RKO (cell line): ENCODE measurements around the gene RAB40A.
A peak's percentile ranks its signal among the peaks of the same experiment; 100 is the strongest.
"Not testable (repeated sequence)": the region's sequence is repeated elsewhere in the genome, so short reads cannot be mapped to it uniquely, and the experiment has no call there.

Experiments used
- DNase-seq: peaks from one replicate; pipeline ENCODE4 v3.0.0-alpha.2; 2016; ENCODE audit warnings: low spot score

RAB40A gene

GRCh38 chrX:103523605-103524004 is 4.3 kb upstream of the RAB40A start:
- no peak for DNase-seq

GRCh38 chrX:103520386-103520785 is 1.1 kb upstream of the RAB40A start:
- peak; percentile 34 for DNase-seq

- DNase-seq, result no peak
Measured at GRCh38 chrX:103518571-103518970, 718 bp downstream of the RAB40A start.

GRCh38 chrX:103517246-103517645 is 2.0 kb downstream of the RAB40A start:
- no peak for DNase-seq

- DNase-seq, result no peak
Measured at GRCh38 chrX:103513476-103514108, 5.7 kb downstream of the RAB40A start.

- DNase-seq, result no peak
Measured at GRCh38 chrX:103513067-103513466, 6.2 kb downstream of the RAB40A start.

- no peak for DNase-seq
Measured at GRCh38 chrX:103510031-103510430, 9.3 kb downstream of the RAB40A start.

GRCh38 chrX:103503853-103504207 is 15.5 kb downstream of the RAB40A start:
- DNase-seq, result no peak

- no peak for DNase-seq
Measured at GRCh38 chrX:103503163-103503852, 16.0 kb downstream of the RAB40A start.

GRCh38 chrX:103498786-103499185 is 20.5 kb downstream of the RAB40A start:
- DNase-seq, result no peak

GRCh38 chrX:103495786-103496185 is 23.5 kb downstream of the RAB40A start:
- DNase-seq, result no peak

GRCh38 chrX:103493578-103493977 is 25.7 kb downstream of the RAB40A start:
- not testable (repeated sequence) for DNase-seq

GRCh38 chrX:103489733-103490132 is 29.6 kb downstream of the RAB40A start:
- peak; percentile 27 for DNase-seq

- no peak for DNase-seq
Measured at GRCh38 chrX:103488794-103489193, 30.5 kb downstream of the RAB40A start.

GRCh38 chrX:103488332-103488731 is 31.0 kb downstream of the RAB40A start:
- DNase-seq, result peak; percentile 45

- no peak for DNase-seq
Measured at GRCh38 chrX:103483720-103484119, 35.6 kb downstream of the RAB40A start.

GRCh38 chrX:103480526-103480925 is 38.8 kb downstream of the RAB40A start:
- DNase-seq, result no peak

GRCh38 chrX:103477496-103477895 is 41.8 kb downstream of the RAB40A start:
- no peak for DNase-seq

- DNase-seq, result peak; percentile 20
Measured at GRCh38 chrX:103475381-103475780, 43.9 kb downstream of the RAB40A start.

GRCh38 chrX:103469977-103470376 is 49.3 kb downstream of the RAB40A start:
- not testable (repeated sequence) for DNase-seq

- DNase-seq, result no peak
Measured at GRCh38 chrX:103467887-103468286, 51.4 kb downstream of the RAB40A start.

GRCh38 chrX:103467156-103467555 is 52.1 kb downstream of the RAB40A start:
- no peak for DNase-seq

GRCh38 chrX:103464774-103465117 is 54.5 kb downstream of the RAB40A start:
- peak; percentile 74 for DNase-seq
